Stomach smooth muscle (tissue), 2 donors: ENCODE results near the gene SHANK2.
A peak's percentile ranks its signal among the peaks of the same experiment; 100 is the strongest.

Source experiments
- H3K27ac ChIP-seq: one replicate; pipeline ENCODE4 v1.7.0; 2013; ENCODE audit warnings: mild to moderate bottlenecking, low read length, inconsistent platforms
- H3K27me3 ChIP-seq, 2 donors: one replicate each; pipeline ENCODE4 v1.7.0; 2013; ENCODE audit warnings: low read length in 2 of 2; ENCODE audit not compliant: insufficient read depth in 2 of 2, control insufficient read depth in 1 of 2
- H3K36me3 ChIP-seq, 2 donors: one replicate each; pipeline ENCODE4 v1.7.0; 2013; ENCODE audit warnings: low read length in 2 of 2; ENCODE audit not compliant: control insufficient read depth in 2 of 2, insufficient read depth in 2 of 2
- H3K4me1 ChIP-seq: one replicate; pipeline ENCODE4 v1.7.0; 2013; ENCODE audit warnings: low read length; ENCODE audit not compliant: control insufficient read depth, insufficient read depth
- H3K4me3 ChIP-seq, 2 donors: one replicate each; pipeline ENCODE4 v1.7.0; 2013; ENCODE audit warnings: low read length in 2 of 2
- H3K9ac ChIP-seq, 2 donors: one replicate each; pipeline ENCODE4 v1.7.0; 2013; ENCODE audit warnings: low read length in 2 of 2, mild to moderate bottlenecking in 1 of 2
- H3K9me3 ChIP-seq, 2 donors: one replicate each; pipeline ENCODE4 v1.7.0; 2013; ENCODE audit warnings: low read length in 2 of 2; ENCODE audit not compliant: control insufficient read depth in 2 of 2
- donor health status: healthy.
- donor health status: Pancreatic carcinoma.

Gene SHANK2

GRCh38 chr11:71252269-71252769, at the start of gene SHANK2:
TSS of gene SHANK2 (minus strand) at chr11:71252577. CDS start at chr11:71147326, 105,251 bp downstream.
- H3K27me3 ChIP-seq, result peaks cover 0 to 8% of the 10 kb centered on the region in 2 donors

GRCh38 chr11:71301858-71302533, 49.6 kb upstream of the SHANK2 start:
- H3K9ac ChIP-seq, result no peak overlapping the region
- peaks cover 8% of the 10 kb centered on the region for H3K4me1 ChIP-seq
- H3K36me3 ChIP-seq, result no peaks in the 10 kb centered on the region
- H3K27ac ChIP-seq, result no peak overlapping the region
- H3K4me3 ChIP-seq, result no peak overlapping the region
- H3K27me3 ChIP-seq, result peaks cover 0 to 3% of the 10 kb centered on the region in 2 donors
- no peaks in the 10 kb centered on the region for H3K9me3 ChIP-seq

More at GRCh38 chr11:71252269-71252769, at the start of gene SHANK2:
- Histone ChIP-seq H3K4me1 (peaks cover 34% of the 10 kb centered on the region), H3K36me3 (no peaks in the 10 kb centered on the region), H3K27ac (no peak within 1 kb of the TSS), H3K9ac (peak within 1 kb of the TSS in 1 of 2 donors; percentile 48), H3K9me3 (no peaks in the 10 kb centered on the region), H3K4me3 (peak within 1 kb of the TSS; percentile 65 to 76)

- Histone ChIP-seq H3K9me3 (no peaks in the 10 kb centered on the region), H3K27ac (no peak overlapping the region), H3K27me3 (peaks cover 0 to 3% of the 10 kb centered on the region in 2 donors), H3K36me3 (no peaks in the 10 kb centered on the region), H3K4me3 (no peak overlapping the region), H3K9ac (no peak overlapping the region), H3K4me1 (peaks cover 8% of the 10 kb centered on the region)
These were observed 48.9 kb upstream of the SHANK2 start for GRCh38 chr11:71301046-71301857.

GRCh38 chr11:71300187-71300586, 47.8 kb upstream of the SHANK2 start:
- peaks cover 0 to 3% of the 10 kb centered on the region in 2 donors for H3K27me3 ChIP-seq
- no peak overlapping the region for H3K9ac ChIP-seq
- no peak overlapping the region for H3K27ac ChIP-seq
- peaks cover 8% of the 10 kb centered on the region for H3K4me1 ChIP-seq
- H3K4me3 ChIP-seq, result no peak overlapping the region
- H3K36me3 ChIP-seq, result no peaks in the 10 kb centered on the region
- no peaks in the 10 kb centered on the region for H3K9me3 ChIP-seq

GRCh38 chr11:71298761-71299181, 46.4 kb upstream of the SHANK2 start:
- Histone ChIP-seq H3K4me3 (no peak overlapping the region), H3K9ac (no peak overlapping the region), H3K27ac (no peak overlapping the region), H3K36me3 (no peaks in the 10 kb centered on the region), H3K4me1 (peaks cover 8% of the 10 kb centered on the region), H3K9me3 (no peaks in the 10 kb centered on the region), H3K27me3 (peaks cover 0 to 6% of the 10 kb centered on the region in 2 donors)

GRCh38 chr11:71298016-71298550, 45.7 kb upstream of the SHANK2 start:
- H3K9ac ChIP-seq, result no peak overlapping the region
- peaks cover 8% of the 10 kb centered on the region for H3K4me1 ChIP-seq
- H3K27ac ChIP-seq, result no peak overlapping the region
- H3K27me3 ChIP-seq, result peaks cover 0 to 6% of the 10 kb centered on the region in 2 donors
- no peaks in the 10 kb centered on the region for H3K9me3 ChIP-seq
- H3K36me3 ChIP-seq, result no peaks in the 10 kb centered on the region
- no peak overlapping the region for H3K4me3 ChIP-seq

GRCh38 chr11:71294846-71295600, 42.6 kb upstream of the SHANK2 start:
- Histone ChIP-seq H3K36me3 (no peaks in the 10 kb centered on the region), H3K4me1 (peaks cover 8% of the 10 kb centered on the region), H3K4me3 (no peak overlapping the region), H3K27ac (no peak overlapping the region), H3K9ac (no peak overlapping the region), H3K9me3 (peaks cover 0 to 2% of the 10 kb centered on the region in 2 donors), H3K27me3 (peaks cover 0 to 6% of the 10 kb centered on the region in 2 donors)

GRCh38 chr11:71293961-71294782, 41.8 kb upstream of the SHANK2 start:
- H3K9me3 ChIP-seq, result peaks cover 0 to 2% of the 10 kb centered on the region in 2 donors
- H3K9ac ChIP-seq, result no peak overlapping the region
- no peak overlapping the region for H3K27ac ChIP-seq
- H3K4me1 ChIP-seq, result peaks cover 3% of the 10 kb centered on the region
- peaks cover 0 to 3% of the 10 kb centered on the region in 2 donors for H3K27me3 ChIP-seq
- no peaks in the 10 kb centered on the region for H3K36me3 ChIP-seq
- H3K4me3 ChIP-seq, result no peak overlapping the region

- Histone ChIP-seq H3K4me1 (peaks cover 9% of the 10 kb centered on the region), H3K4me3 (peak overlapping the region; percentile 3 to 29), H3K9ac (peak overlapping the region in 1 of 2 donors; percentile 21), H3K27ac (no peak overlapping the region), H3K36me3 (no peaks in the 10 kb centered on the region), H3K9me3 (peaks cover 0 to 2% of the 10 kb centered on the region in 2 donors), H3K27me3 (no peaks in the 10 kb centered on the region)
These were observed 34.6 kb upstream of the SHANK2 start for GRCh38 chr11:71286701-71287643.
